GM12878 (cell line): ENCODE data around the gene ZNF581. TPM values are rescaled to one million over a fixed set of nuclear protein-coding genes. Genes with fewer than 3 reads are reported as not detected.

Experiments used
- BCL3 ChIP-seq: IDR thresholded peaks from 2 replicates; pipeline ENCODE4 v1.6.1; 2011; ENCODE audit warnings: borderline replicate concordance, low read depth, mild to moderate bottlenecking, moderate library complexity, low read length; ENCODE audit not compliant: insufficient read depth, poor library complexity, severe bottlenecking
- BCLAF1 ChIP-seq: fragments of 450-650 bp; IDR thresholded peaks from 2 replicates; pipeline ENCODE4 v1.6.1; 2017; ENCODE audit warnings: antibody characterized with exemption, mild to moderate bottlenecking, moderate library complexity
- CEBPB ChIP-seq, 2 experiments: fragments of 150-350 bp in 1 of 2; IDR thresholded peaks; 2 replicates each; pipeline ENCODE4 v1.6.1; 2012 to 2014; ENCODE audit warnings: low read depth in 2 of 2, low read length in 2 of 2, borderline replicate concordance in 1 of 2, inconsistent platforms in 1 of 2
- CREB1 ChIP-seq: IDR thresholded peaks from 2 replicates; pipeline ENCODE4 v1.6.1; 2012; ENCODE audit warnings: low read depth, mild to moderate bottlenecking, inconsistent platforms
- DPF2 ChIP-seq: fragments of 450-650 bp; IDR thresholded peaks from 2 replicates; pipeline ENCODE4 v1.6.1; 2017; ENCODE audit warnings: mild to moderate bottlenecking
- HCFC1 ChIP-seq: fragments of 150-350 bp; IDR thresholded peaks from 2 replicates; pipeline ENCODE4 v1.6.1; 2014; ENCODE audit warnings: low read length
- NFXL1 ChIP-seq: fragments of 450-650 bp; IDR thresholded peaks from 2 replicates; pipeline ENCODE4 v1.6.1; 2017; ENCODE audit warnings: antibody characterized with exemption, mild to moderate bottlenecking, borderline replicate concordance
- NRF1 ChIP-seq: conservative IDR thresholded peaks from 2 replicates; pipeline ENCODE4 v1.6.1; 2011; ENCODE audit warnings: mild to moderate bottlenecking, low read depth, low read length, improper control_type of control experiment
- PAX5 ChIP-seq: IDR thresholded peaks from 2 replicates; pipeline ENCODE4 v1.6.1; 2011; ENCODE audit warnings: low read depth, low read length, borderline replicate concordance
- POU2F2 ChIP-seq: IDR thresholded peaks from 3 replicates; pipeline ENCODE4 v1.6.1; 2011; ENCODE audit warnings: low read depth, mild to moderate bottlenecking, low read length, borderline replicate concordance
- RELA ChIP-seq: fragments of 450-650 bp; IDR thresholded peaks from 2 replicates; pipeline ENCODE4 v1.8.0; 2014; ENCODE audit warnings: borderline replicate concordance; ENCODE audit not compliant: partially characterized antibody
- SMARCA5 ChIP-seq: fragments of 450-650 bp; IDR thresholded peaks from 2 replicates; pipeline ENCODE4 v1.6.1; 2017; ENCODE audit warnings: mild to moderate bottlenecking
- SPI1 ChIP-seq: IDR thresholded peaks from 2 replicates; pipeline ENCODE4 v1.6.1; 2011; ENCODE audit warnings: low read depth, mild to moderate bottlenecking, low read length, moderate library complexity, borderline replicate concordance; ENCODE audit not compliant: insufficient read depth
- SREBF2 ChIP-seq: IDR thresholded peaks from 2 replicates; pipeline ENCODE4 v1.6.1; 2012; ENCODE audit warnings: mild to moderate bottlenecking, low read length
- TCF12 ChIP-seq: IDR thresholded peaks from 2 replicates; pipeline ENCODE4 v1.6.1; 2011; ENCODE audit warnings: low read depth, mild to moderate bottlenecking, low read length
- YBX1 ChIP-seq: fragments of 450-650 bp; IDR thresholded peaks from 2 replicates; pipeline ENCODE4 v1.6.1; 2016; ENCODE audit warnings: antibody characterized with exemption
- ZNF384 ChIP-seq: IDR thresholded peaks from 2 replicates; pipeline ENCODE4 v1.6.1; 2012; ENCODE audit warnings: low read depth, mild to moderate bottlenecking, low read length, improper control_type of control experiment, borderline replicate concordance
- ZZZ3 ChIP-seq: IDR thresholded peaks from 2 replicates; pipeline ENCODE4 v1.6.1; 2011; ENCODE audit warnings: low read depth; ENCODE audit not compliant: control insufficient read depth, insufficient read length
- polyA plus RNA-seq, 11 experiments: library from polyadenylated mRNA; depleted of rRNA in 4 of 11; unstranded in 6 of 11; stranded (reverse) in 5 of 11; fragments of >200 nt; fragmentation: Nextera tagmentation in 4 of 11; fragmentation: Illumina TruSeq in 1 of 11; extraction: Ambion mirVana in 4 of 11; extraction: Trizol in 1 of 11; gene quantifications; 1 replicate in 1 of 11; 2 replicates in 10 of 11; pipeline versions ENCODE4 v1.2.1 to v1.2.3, GENCODE V29; 2011 to 2016; ENCODE audit warnings: inconsistent platforms in 2 of 11, missing spikeins in 2 of 11, low read depth in 1 of 11
- total RNA-seq, 4 experiments: library from RNA; depleted of rRNA in 3 of 4; stranded (reverse); fragments of >200 nt in 3 of 4; fragmentation: Illumina TruSeq in 1 of 4; extraction: Trizol in 1 of 4; gene quantifications; 2 replicates each; pipeline versions ENCODE4 v1.2.1 to v1.2.3, GENCODE V29; 2013 to 2021
- TF ChIP-seq, protein P1 (sequence below): fragments of 450-650 bp; IDR thresholded peaks from 2 replicates; pipeline ENCODE4 v1.6.1; 2017; ENCODE audit warnings: mild to moderate bottlenecking
- TF ChIP-seq, protein P2 (sequence below): IDR thresholded peaks from 2 replicates; pipeline ENCODE4 v1.6.1; 2012; ENCODE audit warnings: low read depth, low read length, improper control_type of control experiment
- TF ChIP-seq, protein P3 (sequence below): fragments of 450-650 bp; formaldehyde crosslinking; IDR thresholded peaks from 2 replicates; pipeline ENCODE4 v1.4.0; 2020; ENCODE audit warnings: mild to moderate bottlenecking, moderate library complexity

The ZNF581 gene
- total and polyA plus RNA-seq, 10 of the 15 experiments (the other 5 are each of a cell fraction or from before 2014, with no cell fraction given), result 4.7 to 45.4 (median 22.2) TPM

GRCh38 chr19:55599468-55599841 lies 44.0 kb upstream of the ZNF581 start, which contains the start of gene FIZ1 (continued):
- TF ChIP-seq ZZZ3, result no peak
- TF ChIP-seq BCL3, result no peak
- no peak for TF ChIP-seq SREBF2
- TF ChIP-seq DPF2, result no peak
- no peak for TF ChIP-seq SMARCA5
- no peak for TF ChIP-seq CEBPB (IDR thresholded peaks at IDR 0.05; ENCODE audit: borderline replicate concordance in 1 of 2, low read depth in 2 of 2, low read length in 2 of 2)
- TF ChIP-seq, protein P1, sequence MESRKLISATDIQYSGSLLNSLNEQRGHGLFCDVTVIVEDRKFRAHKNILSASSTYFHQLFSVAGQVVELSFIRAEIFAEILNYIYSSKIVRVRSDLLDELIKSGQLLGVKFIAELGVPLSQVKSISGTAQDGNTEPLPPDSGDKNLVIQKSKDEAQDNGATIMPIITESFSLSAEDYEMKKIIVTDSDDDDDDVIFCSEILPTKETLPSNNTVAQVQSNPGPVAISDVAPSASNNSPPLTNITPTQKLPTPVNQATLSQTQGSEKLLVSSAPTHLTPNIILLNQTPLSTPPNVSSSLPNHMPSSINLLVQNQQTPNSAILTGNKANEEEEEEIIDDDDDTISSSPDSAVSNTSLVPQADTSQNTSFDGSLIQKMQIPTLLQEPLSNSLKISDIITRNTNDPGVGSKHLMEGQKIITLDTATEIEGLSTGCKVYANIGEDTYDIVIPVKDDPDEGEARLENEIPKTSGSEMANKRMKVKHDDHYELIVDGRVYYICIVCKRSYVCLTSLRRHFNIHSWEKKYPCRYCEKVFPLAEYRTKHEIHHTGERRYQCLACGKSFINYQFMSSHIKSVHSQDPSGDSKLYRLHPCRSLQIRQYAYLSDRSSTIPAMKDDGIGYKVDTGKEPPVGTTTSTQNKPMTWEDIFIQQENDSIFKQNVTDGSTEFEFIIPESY, result no peak
- peak; percentile 36; the same call in 1 of the 2 replicates for TF ChIP-seq SPI1
- no peak for TF ChIP-seq BCLAF1
- TF ChIP-seq YBX1, result no peak
- no peak for TF ChIP-seq ZNF384
- no peak for TF ChIP-seq PAX5
- peak; percentile 92 for TF ChIP-seq CREB1
- TF ChIP-seq NRF1, result no peak
- TF ChIP-seq, protein P2, sequence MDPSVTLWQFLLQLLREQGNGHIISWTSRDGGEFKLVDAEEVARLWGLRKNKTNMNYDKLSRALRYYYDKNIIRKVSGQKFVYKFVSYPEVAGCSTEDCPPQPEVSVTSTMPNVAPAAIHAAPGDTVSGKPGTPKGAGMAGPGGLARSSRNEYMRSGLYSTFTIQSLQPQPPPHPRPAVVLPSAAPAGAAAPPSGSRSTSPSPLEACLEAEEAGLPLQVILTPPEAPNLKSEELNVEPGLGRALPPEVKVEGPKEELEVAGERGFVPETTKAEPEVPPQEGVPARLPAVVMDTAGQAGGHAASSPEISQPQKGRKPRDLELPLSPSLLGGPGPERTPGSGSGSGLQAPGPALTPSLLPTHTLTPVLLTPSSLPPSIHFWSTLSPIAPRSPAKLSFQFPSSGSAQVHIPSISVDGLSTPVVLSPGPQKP, result 0 out of 2 replicates have a peak, but pooled peaks have one; percentile 22
- TF ChIP-seq RELA, result no peak
- TF ChIP-seq POU2F2, result no peak
- TF ChIP-seq, protein P3, sequence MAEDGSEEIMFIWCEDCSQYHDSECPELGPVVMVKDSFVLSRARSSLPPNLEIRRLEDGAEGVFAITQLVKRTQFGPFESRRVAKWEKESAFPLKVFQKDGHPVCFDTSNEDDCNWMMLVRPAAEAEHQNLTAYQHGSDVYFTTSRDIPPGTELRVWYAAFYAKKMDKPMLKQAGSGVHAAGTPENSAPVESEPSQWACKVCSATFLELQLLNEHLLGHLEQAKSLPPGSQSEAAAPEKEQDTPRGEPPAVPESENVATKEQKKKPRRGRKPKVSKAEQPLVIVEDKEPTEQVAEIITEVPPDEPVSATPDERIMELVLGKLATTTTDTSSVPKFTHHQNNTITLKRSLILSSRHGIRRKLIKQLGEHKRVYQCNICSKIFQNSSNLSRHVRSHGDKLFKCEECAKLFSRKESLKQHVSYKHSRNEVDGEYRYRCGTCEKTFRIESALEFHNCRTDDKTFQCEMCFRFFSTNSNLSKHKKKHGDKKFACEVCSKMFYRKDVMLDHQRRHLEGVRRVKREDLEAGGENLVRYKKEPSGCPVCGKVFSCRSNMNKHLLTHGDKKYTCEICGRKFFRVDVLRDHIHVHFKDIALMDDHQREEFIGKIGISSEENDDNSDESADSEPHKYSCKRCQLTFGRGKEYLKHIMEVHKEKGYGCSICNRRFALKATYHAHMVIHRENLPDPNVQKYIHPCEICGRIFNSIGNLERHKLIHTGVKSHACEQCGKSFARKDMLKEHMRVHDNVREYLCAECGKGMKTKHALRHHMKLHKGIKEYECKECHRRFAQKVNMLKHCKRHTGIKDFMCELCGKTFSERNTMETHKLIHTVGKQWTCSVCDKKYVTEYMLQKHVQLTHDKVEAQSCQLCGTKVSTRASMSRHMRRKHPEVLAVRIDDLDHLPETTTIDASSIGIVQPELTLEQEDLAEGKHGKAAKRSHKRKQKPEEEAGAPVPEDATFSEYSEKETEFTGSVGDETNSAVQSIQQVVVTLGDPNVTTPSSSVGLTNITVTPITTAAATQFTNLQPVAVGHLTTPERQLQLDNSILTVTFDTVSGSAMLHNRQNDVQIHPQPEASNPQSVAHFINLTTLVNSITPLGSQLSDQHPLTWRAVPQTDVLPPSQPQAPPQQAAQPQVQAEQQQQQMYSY (CRISPR knock-in tag), result no peak
- no peak for TF ChIP-seq NFXL1
- no peak for TF ChIP-seq TCF12
- TF ChIP-seq HCFC1, result peak; percentile 72
